Effector memory CD8-positive, alpha-beta T cell (primary cell): ENCODE measurements around the gene MYO15A.

Experiments used
- ATAC-seq: fragments of 150-1000 bp; cut with Tn5 transposase; replicated peaks from 2 replicates; pipeline ENCODE4 v1.10.0; 2021; ENCODE audit warnings: mild to moderate bottlenecking, moderate library complexity
- DNase-seq, 3 experiments: peaks; one replicate each; pipeline ENCODE4 v3.0.0; 2021
- H3K27ac Mint-ChIP-seq, 2 donors: one replicate each; pipeline ENCODE4 v1.8.0; 2022; ENCODE audit warnings: mild to moderate bottlenecking in 2 of 2, mixed read lengths in 2 of 2, moderate library complexity in 2 of 2
- H3K27me3 Mint-ChIP-seq, 2 donors: one replicate each; pipeline ENCODE4 v1.8.0; 2022; ENCODE audit warnings: mixed read lengths in 2 of 2
- H3K36me3 Mint-ChIP-seq: one replicate; pipeline ENCODE4 v1.8.0; 2022; ENCODE audit warnings: mild to moderate bottlenecking, moderate library complexity, mixed read lengths; ENCODE audit not compliant: insufficient read depth
- H3K4me1 Mint-ChIP-seq, 2 donors: one replicate each; pipeline ENCODE4 v1.8.0; 2022; ENCODE audit warnings: low read depth in 2 of 2, mixed read lengths in 2 of 2
- H3K4me3 Mint-ChIP-seq, 2 donors: one replicate each; pipeline ENCODE4 v1.8.0; 2022; ENCODE audit warnings: mild to moderate bottlenecking in 2 of 2, mixed read lengths in 2 of 2, moderate library complexity in 2 of 2
- H3K9me3 Mint-ChIP-seq, 2 donors: one replicate each; pipeline ENCODE4 v1.8.0; 2022; ENCODE audit warnings: mixed read lengths in 2 of 2

The MYO15A gene

GRCh38 chr17:18124345-18125126, 16.0 kb downstream of the MYO15A start:
- Mint-ChIP-seq H3K36me3 (peaks cover 3% of the 10 kb centered on the region), H3K27ac (no peak overlapping the region), H3K4me3 (no peak overlapping the region), H3K27me3 (no peaks in the 10 kb centered on the region), H3K4me1 (no peaks in the 10 kb centered on the region), H3K9me3 (no peaks in the 10 kb centered on the region)
- ATAC-seq = no peak
- DNase-seq = no peak

- Mint-ChIP-seq H3K4me1 (no peaks in the 10 kb centered on the region), H3K27me3 (no peaks in the 10 kb centered on the region), H3K36me3 (no peaks in the 10 kb centered on the region), H3K4me3 (no peak overlapping the region), H3K27ac (peak overlapping the region in 1 of 2 donors; percentile 35), H3K9me3 (no peaks in the 10 kb centered on the region)
- DNase-seq = no peak
- no peak for ATAC-seq
Measured at GRCh38 chr17:18129041-18129502, 20.5 kb downstream of the MYO15A start.

- Mint-ChIP-seq H3K9me3 (no peaks in the 10 kb centered on the region), H3K27me3 (peaks cover 5 to 17% of the 10 kb centered on the region in 2 donors), H3K4me1 (no peaks in the 10 kb centered on the region), H3K4me3 (no peak overlapping the region), H3K36me3 (no peaks in the 10 kb centered on the region), H3K27ac (no peak overlapping the region)
- no peak for DNase-seq
- ATAC-seq = no peak
Measured at GRCh38 chr17:18132711-18133110, 24.2 kb downstream of the MYO15A start.

GRCh38 chr17:18136357-18136756, 27.8 kb downstream of the MYO15A start:
- Mint-ChIP-seq H3K27ac (no peak overlapping the region), H3K4me1 (peaks cover 3 to 6% of the 10 kb centered on the region in 2 donors), H3K27me3 (peaks cover 5 to 17% of the 10 kb centered on the region in 2 donors), H3K9me3 (no peaks in the 10 kb centered on the region), H3K36me3 (no peaks in the 10 kb centered on the region), H3K4me3 (no peak overlapping the region)
- ATAC-seq (no peak), DNase-seq (no peak)

DNA sequence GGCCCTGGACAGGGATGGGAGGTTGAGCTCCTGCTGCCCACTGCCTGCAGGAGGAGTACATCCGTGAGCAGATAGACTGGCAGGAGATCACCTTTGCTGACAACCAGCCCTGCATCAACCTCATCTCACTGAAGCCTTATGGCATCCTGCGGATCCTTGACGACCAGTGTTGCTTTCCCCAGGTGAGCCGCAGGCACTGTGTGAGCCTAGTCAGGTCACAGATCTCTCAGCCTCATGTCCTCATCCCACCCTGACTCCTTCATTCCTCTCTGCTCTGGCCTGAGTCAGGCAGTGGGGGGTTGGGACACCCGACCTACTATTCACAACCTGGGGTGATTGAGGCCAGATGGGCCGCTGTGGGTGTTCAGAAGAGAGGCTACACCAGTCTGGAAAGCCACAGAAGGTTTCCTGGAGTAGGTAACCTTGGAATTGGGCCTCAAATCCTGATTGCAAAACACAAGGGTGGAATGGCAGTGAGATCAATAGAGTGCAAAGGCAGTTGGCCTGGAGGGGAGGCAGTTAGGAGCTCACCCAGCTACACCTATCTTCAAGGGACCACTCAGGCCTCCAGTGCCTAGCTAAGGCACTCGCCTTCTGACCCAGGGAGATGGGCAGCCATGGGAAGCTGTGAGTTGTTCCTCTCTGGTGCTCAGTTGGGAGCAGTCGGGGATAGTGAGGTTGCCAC, 29.7 kb downstream of the MYO15A start:
- Mint-ChIP-seq H3K4me1 (peaks cover 3 to 7% of the 10 kb centered on the region in 2 donors), H3K36me3 (no peaks in the 10 kb centered on the region), H3K4me3 (no peak overlapping the region), H3K27ac (no peak overlapping the region), H3K27me3 (peaks cover 5 to 21% of the 10 kb centered on the region in 2 donors), H3K9me3 (no peaks in the 10 kb centered on the region)
- ATAC-seq (no peak), DNase-seq (no peak)

DNA sequence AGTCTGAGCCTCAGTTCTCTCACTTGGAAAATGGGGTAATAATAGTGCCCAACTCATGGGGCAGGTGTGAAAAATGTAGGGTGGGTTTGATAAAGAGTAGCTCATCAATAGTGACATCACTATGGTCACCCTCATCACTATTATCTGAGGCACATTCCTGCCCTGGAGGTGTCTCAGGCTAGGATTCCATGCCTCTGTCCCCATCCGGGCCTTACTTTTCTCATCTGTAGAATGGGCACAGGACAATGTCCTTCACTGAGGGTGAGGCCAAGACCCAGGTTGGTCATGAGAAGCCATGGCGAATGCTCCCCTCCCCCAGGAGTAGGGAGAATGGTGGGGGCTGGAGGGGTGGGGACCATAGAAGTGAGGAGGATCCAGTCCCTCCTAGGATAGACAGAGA, 30.5 kb downstream of the MYO15A start:
- H3K4me1 Mint-ChIP-seq = peaks cover 3 to 7% of the 10 kb centered on the region in 2 donors
- H3K9me3 Mint-ChIP-seq = no peaks in the 10 kb centered on the region
- H3K27ac Mint-ChIP-seq = no peak overlapping the region
- ATAC-seq (no peak), DNase-seq (no peak)
- H3K36me3 Mint-ChIP-seq = no peaks in the 10 kb centered on the region
- no peak overlapping the region for H3K4me3 Mint-ChIP-seq
- H3K27me3 Mint-ChIP-seq = peaks cover 5 to 24% of the 10 kb centered on the region in 2 donors

DNA sequence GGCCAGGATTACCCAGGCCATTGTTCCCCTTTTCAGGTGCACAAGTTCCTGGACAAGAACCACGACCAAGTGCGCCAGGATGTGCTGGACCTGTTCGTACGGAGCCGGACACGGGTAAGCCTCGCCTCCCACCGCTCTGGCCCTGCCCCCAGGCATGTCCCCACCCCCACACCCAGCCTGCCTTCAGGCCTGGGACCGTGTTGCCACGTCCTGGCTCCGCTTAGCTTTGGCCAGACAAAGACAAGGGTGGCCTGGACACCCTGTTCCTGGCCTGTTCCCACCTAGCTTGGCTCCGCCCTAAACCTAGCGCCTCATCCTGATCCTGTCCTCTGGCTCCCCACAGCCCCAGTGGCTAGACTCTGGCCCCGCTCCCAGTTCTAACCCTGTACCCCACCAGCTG, 30.9 kb downstream of the MYO15A start:
- H3K36me3 Mint-ChIP-seq = no peaks in the 10 kb centered on the region
- DNase-seq (no peak), ATAC-seq (no peak)
- no peak overlapping the region for H3K4me3 Mint-ChIP-seq
- H3K9me3 Mint-ChIP-seq = no peaks in the 10 kb centered on the region
- peaks cover 5 to 24% of the 10 kb centered on the region in 2 donors for H3K27me3 Mint-ChIP-seq
- H3K27ac Mint-ChIP-seq = no peak overlapping the region
- peaks cover 3 to 7% of the 10 kb centered on the region in 2 donors for H3K4me1 Mint-ChIP-seq

DNA sequence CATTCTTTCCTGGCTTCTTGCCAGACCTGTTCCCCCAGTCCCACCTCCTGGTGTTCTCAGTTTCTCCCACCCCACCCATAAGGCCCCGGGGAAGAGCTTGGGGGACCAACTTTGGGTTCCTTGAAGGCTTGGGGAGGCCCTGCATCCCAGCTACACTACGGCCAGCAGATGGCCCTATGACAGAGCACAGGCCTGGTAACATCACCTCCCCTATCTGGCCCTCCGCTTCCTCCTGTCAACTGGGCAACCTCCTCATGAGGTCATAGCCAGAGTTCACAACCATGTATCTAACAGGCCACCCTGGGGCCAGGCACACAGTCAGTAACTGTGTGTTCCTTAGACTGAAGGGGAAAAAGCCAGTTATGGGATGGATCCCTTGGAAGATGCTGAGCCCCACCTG, 31.4 kb downstream of the MYO15A start:
- Mint-ChIP-seq H3K27me3 (peaks cover 5 to 24% of the 10 kb centered on the region in 2 donors), H3K4me3 (no peak overlapping the region), H3K27ac (no peak overlapping the region), H3K9me3 (no peaks in the 10 kb centered on the region), H3K36me3 (no peaks in the 10 kb centered on the region), H3K4me1 (peaks cover 3 to 7% of the 10 kb centered on the region in 2 donors)
- DNase-seq = no peak
- no peak for ATAC-seq

DNA sequence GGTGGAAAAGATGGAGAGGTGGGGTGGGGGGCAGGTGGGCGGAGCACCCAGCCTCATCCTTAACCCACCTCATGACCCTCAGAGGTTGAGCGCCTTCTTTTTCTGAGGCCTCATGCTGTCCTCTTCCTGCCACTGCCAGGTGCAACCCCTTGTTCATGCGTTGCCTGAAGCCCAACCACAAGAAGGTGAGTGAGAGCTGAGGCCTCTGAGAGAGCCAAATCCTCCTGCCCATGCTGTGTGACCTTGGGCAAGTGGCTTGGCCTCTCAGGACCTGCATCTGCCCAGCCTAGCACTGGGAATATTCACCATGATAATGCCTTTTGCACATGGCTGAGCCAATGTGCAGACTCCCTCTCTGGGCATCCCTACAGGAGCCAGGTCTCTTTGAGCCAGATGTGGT, 32.1 kb downstream of the MYO15A start:
- H3K36me3 Mint-ChIP-seq = no peaks in the 10 kb centered on the region
- ATAC-seq = no peak
- DNase-seq = no peak
- no peak overlapping the region for H3K4me3 Mint-ChIP-seq
- no peaks in the 10 kb centered on the region for H3K9me3 Mint-ChIP-seq
- peaks cover 5 to 22% of the 10 kb centered on the region in 2 donors for H3K27me3 Mint-ChIP-seq
- H3K27ac Mint-ChIP-seq = no peak overlapping the region
- H3K4me1 Mint-ChIP-seq = peaks cover 3 to 7% of the 10 kb centered on the region in 2 donors

- H3K4me1 Mint-ChIP-seq = peaks cover 3 to 7% of the 10 kb centered on the region in 2 donors
- H3K4me3 Mint-ChIP-seq = no peak overlapping the region
- no peaks in the 10 kb centered on the region for H3K9me3 Mint-ChIP-seq
- no peaks in the 10 kb centered on the region for H3K36me3 Mint-ChIP-seq
- DNase-seq (peak; percentile 53 to 57 (median 53)), ATAC-seq (peak; percentile 74)
- H3K27ac Mint-ChIP-seq = no peak overlapping the region
- H3K27me3 Mint-ChIP-seq = peaks cover 5 to 15% of the 10 kb centered on the region in 2 donors
Measured at GRCh38 chr17:18141210-18141803, 32.8 kb downstream of the MYO15A start.

DNA sequence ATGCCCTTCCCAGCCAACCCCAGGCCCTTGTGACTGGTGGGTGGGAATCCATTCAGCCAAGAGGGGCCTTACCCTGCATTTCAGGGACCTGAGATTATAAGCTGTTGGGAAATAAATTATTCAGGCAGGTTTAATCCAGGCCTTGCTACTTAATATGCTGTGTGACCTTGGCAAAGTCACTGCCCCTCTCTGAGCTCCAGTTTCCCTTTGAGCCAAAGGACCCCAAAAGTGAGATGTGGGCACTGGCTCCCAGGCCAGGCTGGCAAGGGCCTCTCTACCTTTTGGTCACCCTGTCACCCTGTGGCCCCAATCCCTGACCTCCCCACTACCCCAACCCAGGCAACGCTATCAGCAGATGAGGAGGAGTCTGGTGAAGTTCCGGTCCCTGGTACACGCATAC, 33.9 kb downstream of the MYO15A start:
- H3K27ac Mint-ChIP-seq = no peak overlapping the region
- H3K27me3 Mint-ChIP-seq = peaks cover 0 to 7% of the 10 kb centered on the region in 2 donors
- no peak overlapping the region for H3K4me3 Mint-ChIP-seq
- H3K36me3 Mint-ChIP-seq = no peaks in the 10 kb centered on the region
- H3K4me1 Mint-ChIP-seq = peaks cover 3 to 7% of the 10 kb centered on the region in 2 donors
- DNase-seq (no peak), ATAC-seq (no peak)
- no peaks in the 10 kb centered on the region for H3K9me3 Mint-ChIP-seq

- no peak overlapping the region for H3K4me3 Mint-ChIP-seq
- ATAC-seq = no peak
- peaks cover 0 to 7% of the 10 kb centered on the region in 2 donors for H3K27me3 Mint-ChIP-seq
- no peak overlapping the region for H3K27ac Mint-ChIP-seq
- DNase-seq = no peak
- no peaks in the 10 kb centered on the region for H3K36me3 Mint-ChIP-seq
- H3K4me1 Mint-ChIP-seq = peaks cover 3 to 6% of the 10 kb centered on the region in 2 donors
- no peaks in the 10 kb centered on the region for H3K9me3 Mint-ChIP-seq
Measured at GRCh38 chr17:18143044-18143936, 34.7 kb downstream of the MYO15A start.

DNA sequence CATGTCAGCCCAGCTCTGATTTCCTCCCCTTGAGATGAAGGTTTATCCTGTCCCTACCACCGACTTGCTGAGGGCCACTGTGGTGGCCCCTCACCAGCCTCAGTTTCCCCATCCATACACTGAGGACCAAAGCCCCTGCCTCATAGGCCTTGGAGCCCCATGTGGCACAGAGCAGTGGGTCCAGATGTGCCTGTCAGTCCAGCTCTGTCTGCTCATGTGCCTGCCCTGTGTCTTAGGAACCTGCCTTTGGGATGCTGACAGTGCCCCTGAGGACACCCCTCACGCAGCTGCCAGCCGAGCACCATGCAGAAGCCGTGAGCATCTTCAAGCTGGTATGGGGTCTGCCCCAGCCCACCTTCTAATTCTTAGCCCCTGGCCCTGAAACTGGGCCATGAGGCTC, 35.7 kb downstream of the MYO15A start:
- Mint-ChIP-seq H3K27me3 (peaks cover 0 to 7% of the 10 kb centered on the region in 2 donors), H3K4me3 (no peak overlapping the region), H3K9me3 (no peaks in the 10 kb centered on the region), H3K36me3 (no peaks in the 10 kb centered on the region), H3K27ac (no peak overlapping the region), H3K4me1 (peaks cover 3 to 6% of the 10 kb centered on the region in 2 donors)
- DNase-seq (no peak), ATAC-seq (no peak)
